ENCODE data around the gene PLD1. TPM values are rescaled to one million over a fixed set of nuclear protein-coding genes. Genes with fewer than 3 reads are reported as not detected.

The PLD1 gene
- total RNA-seq, 1 donor, result 18.1 TPM

GRCh38 chr3:171850960-171851659 is 40.8 kb upstream of the PLD1 start:
- Histone ChIP-seq H3K9me3 (ENCODE audit: low read depth, low read length) (peaks cover 2% of the 10 kb centered on the region), H3K4me1 (ENCODE audit: insufficient read depth, low read length) (peaks cover 25% of the 10 kb centered on the region), H3K27ac (ENCODE audit: low read depth, low read length) (peak overlapping the region; percentile 57), H3K4me3 (ENCODE audit: insufficient read depth, low read length) (no peak overlapping the region), H3K4me2 (ENCODE audit: insufficient read depth, low read length) (peak overlapping the region; percentile 29), H3K79me2 (ENCODE audit: insufficient read depth, low read length) (no peaks in the 10 kb centered on the region), H3K36me3 (ENCODE audit: insufficient read depth, low read length) (no peaks in the 10 kb centered on the region), H3K27me3 (ENCODE audit: insufficient read depth, low read length) (no peaks in the 10 kb centered on the region), H4K20me1 (ENCODE audit: insufficient read depth, low read length) (no peaks in the 10 kb centered on the region), H2AFZ (ENCODE audit: low read length) (no peak overlapping the region)
- no peak for DNase-seq (ENCODE audit: insufficient read length, low spot score, missing footprints)
- no peak for TF ChIP-seq CTCF (IDR thresholded peaks at IDR 0.05; ENCODE audit: extremely low read depth, low read depth, low read length)

GRCh38 chr3:171850320-171850959 is 40.2 kb upstream of the PLD1 start:
- Histone ChIP-seq H3K4me2 (ENCODE audit: insufficient read depth, low read length) (no peak overlapping the region), H3K79me2 (ENCODE audit: insufficient read depth, low read length) (no peaks in the 10 kb centered on the region), H4K20me1 (ENCODE audit: insufficient read depth, low read length) (no peaks in the 10 kb centered on the region), H3K27me3 (ENCODE audit: insufficient read depth, low read length) (no peaks in the 10 kb centered on the region), H3K9me3 (ENCODE audit: low read depth, low read length) (peaks cover 2% of the 10 kb centered on the region), H3K4me3 (ENCODE audit: insufficient read depth, low read length) (no peak overlapping the region), H3K4me1 (ENCODE audit: insufficient read depth, low read length) (peaks cover 27% of the 10 kb centered on the region), H2AFZ (ENCODE audit: low read length) (no peak overlapping the region), H3K36me3 (ENCODE audit: insufficient read depth, low read length) (no peaks in the 10 kb centered on the region), H3K27ac (ENCODE audit: low read depth, low read length) (no peak overlapping the region)
- TF ChIP-seq CTCF (IDR thresholded peaks at IDR 0.05; ENCODE audit: extremely low read depth, low read depth, low read length), result no peak
- no peak for DNase-seq (ENCODE audit: insufficient read length, low spot score, missing footprints)

- Histone ChIP-seq H4K20me1 (ENCODE audit: insufficient read depth, low read length) (no peaks in the 10 kb centered on the region), H2AFZ (ENCODE audit: low read length) (no peak overlapping the region), H3K4me2 (ENCODE audit: insufficient read depth, low read length) (no peak overlapping the region), H3K36me3 (ENCODE audit: insufficient read depth, low read length) (no peaks in the 10 kb centered on the region), H3K27me3 (ENCODE audit: insufficient read depth, low read length) (no peaks in the 10 kb centered on the region), H3K79me2 (ENCODE audit: insufficient read depth, low read length) (no peaks in the 10 kb centered on the region), H3K9me3 (ENCODE audit: low read depth, low read length) (peaks cover 2% of the 10 kb centered on the region), H3K4me3 (ENCODE audit: insufficient read depth, low read length) (no peak overlapping the region), H3K4me1 (ENCODE audit: insufficient read depth, low read length) (peaks cover 27% of the 10 kb centered on the region), H3K27ac (ENCODE audit: low read depth, low read length) (no peak overlapping the region)
- no peak for TF ChIP-seq CTCF (IDR thresholded peaks at IDR 0.05; ENCODE audit: extremely low read depth, low read depth, low read length)
- DNase-seq (ENCODE audit: insufficient read length, low spot score, missing footprints), result no peak
These were observed 39.5 kb upstream of the PLD1 start for GRCh38 chr3:171849617-171850319.

Measured in osteoblast (primary cell).